DMS153 treated with DMSO at 0.1 percent for 48 hours (cell line): ENCODE data around the gene NTN1.
"Not testable (repeated sequence)": the region's sequence is repeated elsewhere in the genome, so short reads cannot be mapped to it uniquely, and the experiment has no call there.

Experiments
- DNase-seq: peaks from one replicate; lab custom pipeline; 2025; ENCODE audit not compliant: unreplicated experiment; lab: John Stamatoyannopoulos, UW

NTN1 gene

DNA sequence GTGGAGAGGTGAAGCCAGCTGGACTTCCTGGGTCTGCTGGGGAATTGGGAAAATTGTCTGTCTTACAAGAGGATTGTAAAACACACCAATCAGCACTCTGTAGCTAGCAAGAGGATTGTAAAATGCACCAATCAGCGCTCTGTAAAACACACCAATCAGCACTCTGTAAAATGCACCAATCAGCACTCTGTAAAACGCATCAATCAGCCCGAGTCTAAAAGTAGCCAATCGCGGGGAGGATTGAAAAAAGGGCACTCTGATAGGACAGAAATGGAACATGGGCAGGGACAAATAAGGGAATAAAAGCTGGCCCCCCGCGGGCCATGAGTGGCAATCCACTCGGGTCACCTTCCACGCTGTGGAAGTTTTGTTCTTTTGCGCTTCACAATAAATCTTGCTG is 130.4 kb downstream of the NTN1 start:
- DNase-seq = not testable (repeated sequence)

DNA sequence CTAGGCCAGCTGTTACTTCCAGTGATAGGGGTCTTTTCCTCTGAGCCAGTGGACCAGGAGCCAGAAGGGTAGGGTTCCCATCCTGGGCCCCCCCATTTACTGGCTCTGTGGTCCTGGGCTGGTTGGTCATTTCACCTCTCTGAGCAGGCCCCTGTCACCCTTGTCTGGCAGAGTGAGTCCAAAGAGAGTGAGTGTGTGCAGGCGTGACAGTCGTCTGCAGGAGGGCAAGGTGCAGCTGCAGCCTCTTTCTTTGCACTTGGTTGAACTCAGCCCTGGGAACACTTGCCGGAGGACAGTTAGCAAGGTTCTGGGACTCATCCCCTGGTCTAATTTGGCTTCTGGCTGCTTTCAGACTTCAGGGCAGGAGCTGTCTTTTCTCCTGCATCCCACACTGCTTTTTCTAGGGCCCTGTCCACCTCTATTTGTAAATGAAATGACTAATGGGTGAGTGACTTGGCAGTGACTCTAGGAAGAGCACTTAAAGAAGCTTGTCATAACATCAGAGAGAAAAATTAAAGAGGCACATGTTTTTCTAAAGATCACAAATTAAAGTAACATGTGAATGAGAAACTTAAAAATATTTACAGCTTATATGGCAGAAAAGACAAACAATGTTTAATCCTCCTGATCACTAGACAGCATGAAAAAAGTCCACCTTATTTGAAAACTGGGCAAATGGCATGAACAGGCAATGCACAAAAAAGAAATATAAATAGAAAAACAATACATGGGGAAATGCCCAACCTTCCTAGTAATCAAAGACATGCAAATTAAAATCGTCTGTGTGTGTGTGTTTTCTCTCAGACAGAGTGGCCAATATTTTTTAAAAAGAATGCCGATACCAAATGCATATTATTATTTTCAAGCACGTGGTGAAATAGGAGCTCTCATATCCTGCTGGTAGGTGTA is 137.5 kb downstream of the NTN1 start:
- DNase-seq = no peak

DNA sequence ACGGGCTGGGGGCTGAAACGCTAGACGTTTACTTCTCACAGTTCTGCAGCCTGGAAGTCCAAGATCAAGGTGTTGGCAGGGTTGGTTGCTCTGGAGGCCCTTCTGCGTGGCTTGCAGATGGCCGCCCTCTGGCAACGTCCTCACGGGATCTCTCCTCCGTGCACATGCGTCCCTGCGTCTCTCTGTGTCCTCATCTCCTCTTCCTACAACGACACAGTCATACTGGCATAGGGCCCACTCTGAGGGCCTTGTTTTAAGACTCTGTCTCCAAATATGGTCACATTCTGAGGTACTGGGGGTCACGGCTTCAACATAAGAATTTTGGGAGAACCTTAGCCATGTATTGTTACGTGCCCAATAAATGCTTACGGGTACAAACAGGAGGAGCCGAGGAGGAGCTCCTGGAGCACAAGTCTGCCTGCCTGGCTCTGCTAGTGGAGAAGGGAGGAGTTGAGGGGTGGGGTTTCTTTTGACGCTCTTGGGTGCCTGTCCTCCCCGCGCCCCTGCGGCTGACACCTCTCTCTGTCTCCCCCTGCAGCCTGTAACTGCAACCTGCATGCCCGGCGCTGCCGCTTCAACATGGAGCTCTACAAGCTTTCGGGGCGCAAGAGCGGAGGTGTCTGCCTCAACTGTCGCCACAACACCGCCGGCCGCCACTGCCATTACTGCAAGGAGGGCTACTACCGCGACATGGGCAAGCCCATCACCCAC is 141.1 kb downstream of the NTN1 start:
- no peak for DNase-seq

DNA sequence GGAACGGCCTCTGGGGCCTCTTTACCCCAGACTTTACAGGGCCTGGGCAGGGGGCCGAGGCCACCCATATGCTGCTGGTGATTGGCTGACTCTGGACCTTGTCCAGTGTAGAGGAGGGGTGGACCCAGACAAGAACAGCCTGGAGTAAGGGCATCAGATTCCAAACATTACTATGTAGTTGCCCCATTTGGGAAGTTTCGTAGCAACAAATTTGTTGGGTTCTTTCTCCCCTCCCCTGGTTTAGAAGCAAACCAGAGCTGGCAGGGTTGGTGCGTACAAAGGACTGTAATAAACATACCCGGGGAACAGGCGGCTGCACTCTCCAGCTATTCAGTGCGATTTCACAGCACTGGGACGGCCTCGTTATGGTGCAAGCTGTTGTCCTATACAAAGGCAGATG is 145.5 kb downstream of the NTN1 start:
- DNase-seq = no peak

DNA sequence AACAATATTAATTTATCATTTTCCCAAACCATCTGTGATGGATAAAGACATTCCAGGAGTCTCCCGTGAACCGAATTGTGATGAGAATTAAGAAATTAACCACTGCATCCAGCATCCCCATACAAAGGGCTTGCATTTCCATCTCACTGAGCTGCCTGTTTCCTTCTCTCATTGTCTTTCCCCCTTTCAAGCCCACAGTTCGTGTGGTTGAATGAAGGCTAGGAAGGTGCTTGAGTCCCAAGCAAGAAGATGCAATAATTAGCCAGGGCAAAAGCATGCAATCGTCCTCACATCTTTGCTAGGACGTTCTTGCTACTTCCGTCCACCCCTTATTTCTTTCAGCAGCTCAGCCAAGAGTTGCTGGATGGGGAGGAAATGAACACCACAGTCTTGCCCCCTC is 146.1 kb downstream of the NTN1 start:
- DNase-seq = no peak

DNA sequence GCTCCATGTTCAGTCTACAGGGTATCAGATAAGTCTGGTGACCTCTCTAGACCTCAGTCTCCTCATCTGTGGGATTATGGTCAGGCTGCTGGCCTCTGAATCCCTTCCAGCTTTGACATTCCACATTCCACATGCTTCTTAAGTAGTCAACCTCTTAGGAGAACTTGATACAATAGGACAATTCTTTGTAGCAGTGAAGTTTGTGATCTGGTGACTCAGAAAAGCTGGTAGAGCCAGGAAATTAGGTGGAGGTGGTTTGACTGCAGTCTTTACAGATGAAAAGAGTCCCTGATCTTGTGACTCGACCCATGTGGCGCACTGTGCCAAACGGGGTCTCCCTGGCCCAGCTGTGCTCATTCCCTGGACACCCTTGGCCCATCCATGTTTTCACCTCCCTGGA is 147.8 kb downstream of the NTN1 start:
- DNase-seq = no peak

DNA sequence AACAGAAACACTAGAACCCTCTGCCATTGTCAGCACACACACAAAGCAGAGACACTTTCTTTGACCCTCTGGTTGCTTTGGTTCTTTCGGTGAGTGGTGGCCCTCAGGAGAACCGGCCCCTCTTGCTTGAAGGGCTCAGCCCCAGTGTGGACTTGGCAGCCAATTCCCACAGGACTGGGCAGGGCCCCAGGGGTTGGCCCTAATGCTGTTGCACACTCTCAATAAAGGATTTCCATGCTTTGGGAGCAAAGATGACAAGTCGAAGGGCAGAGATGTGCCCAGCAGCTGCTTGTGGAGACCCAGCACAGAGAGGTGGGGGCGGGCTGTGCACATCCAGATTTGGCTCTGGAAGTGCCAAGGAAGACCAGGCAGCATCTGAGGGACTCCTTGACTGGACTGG is 149.0 kb downstream of the NTN1 start:
- no peak for DNase-seq

DNA sequence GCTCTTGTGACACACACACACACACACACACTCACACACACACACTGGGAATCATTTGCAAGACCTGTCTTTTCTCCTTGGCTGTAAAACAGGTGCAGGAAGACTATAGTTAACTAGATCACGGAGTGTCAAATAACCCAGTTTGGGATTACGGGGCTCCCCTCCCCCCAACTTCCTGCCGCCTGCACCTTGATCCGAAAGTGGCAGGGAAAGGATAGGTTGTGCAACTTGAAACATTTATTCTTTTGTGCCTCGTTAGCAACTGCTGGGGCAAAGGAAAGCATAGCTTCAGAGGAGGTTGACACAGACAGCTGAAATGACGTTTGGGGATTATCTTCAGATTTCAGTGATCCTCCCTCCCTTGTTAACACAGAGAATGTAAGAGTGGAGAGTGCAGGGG is 149.5 kb downstream of the NTN1 start:
- DNase-seq = no peak

DNA sequence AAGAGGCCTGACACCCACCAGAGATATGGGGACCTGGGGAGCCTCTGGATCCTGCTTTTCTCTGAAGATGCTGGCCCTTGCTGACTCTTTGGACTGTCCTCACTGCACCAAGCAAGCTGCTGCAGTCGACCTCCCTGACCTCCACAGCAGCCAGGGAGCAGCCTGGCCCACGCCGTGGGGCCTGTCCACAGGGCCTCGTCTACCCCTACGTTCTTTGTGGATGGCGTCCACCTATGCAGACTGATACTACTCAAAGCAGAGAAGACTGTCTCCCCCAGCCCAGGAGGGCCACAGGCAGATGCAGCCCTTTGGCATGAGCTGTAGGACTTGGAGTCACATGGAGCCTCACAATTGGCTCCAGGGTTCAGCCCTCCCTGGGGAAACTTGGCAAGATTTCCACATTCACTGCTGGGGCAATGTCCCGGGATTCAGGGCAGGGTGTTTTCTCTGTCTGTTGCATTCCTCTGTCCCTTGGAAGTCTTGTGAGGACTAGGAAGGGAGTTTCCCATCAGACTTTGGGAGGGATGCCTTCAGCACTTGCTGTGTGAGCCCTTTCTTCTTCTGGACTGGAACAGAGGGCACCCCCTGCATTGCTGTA is 152.2 kb downstream of the NTN1 start:
- no peak for DNase-seq

DNA sequence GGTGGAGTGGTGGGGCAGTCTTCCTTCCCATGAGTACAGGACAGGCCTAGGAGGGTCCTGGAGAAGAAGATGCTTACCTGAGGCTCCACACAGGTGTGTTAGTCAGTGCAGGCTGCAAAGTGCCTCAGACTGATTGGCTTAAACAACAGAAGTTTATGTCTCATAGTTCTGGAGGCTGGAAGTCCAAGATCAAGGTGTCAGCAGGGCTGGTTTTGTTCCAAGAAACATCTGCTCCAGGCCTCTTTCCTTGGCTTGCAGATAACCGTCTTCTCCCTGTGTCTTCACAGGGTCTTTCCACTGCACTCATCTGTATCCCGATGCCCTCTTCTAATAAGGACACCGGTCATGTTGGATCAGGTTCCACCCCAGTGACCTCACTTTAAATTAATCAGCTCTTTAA is 153.0 kb downstream of the NTN1 start:
- DNase-seq = no peak

DNA sequence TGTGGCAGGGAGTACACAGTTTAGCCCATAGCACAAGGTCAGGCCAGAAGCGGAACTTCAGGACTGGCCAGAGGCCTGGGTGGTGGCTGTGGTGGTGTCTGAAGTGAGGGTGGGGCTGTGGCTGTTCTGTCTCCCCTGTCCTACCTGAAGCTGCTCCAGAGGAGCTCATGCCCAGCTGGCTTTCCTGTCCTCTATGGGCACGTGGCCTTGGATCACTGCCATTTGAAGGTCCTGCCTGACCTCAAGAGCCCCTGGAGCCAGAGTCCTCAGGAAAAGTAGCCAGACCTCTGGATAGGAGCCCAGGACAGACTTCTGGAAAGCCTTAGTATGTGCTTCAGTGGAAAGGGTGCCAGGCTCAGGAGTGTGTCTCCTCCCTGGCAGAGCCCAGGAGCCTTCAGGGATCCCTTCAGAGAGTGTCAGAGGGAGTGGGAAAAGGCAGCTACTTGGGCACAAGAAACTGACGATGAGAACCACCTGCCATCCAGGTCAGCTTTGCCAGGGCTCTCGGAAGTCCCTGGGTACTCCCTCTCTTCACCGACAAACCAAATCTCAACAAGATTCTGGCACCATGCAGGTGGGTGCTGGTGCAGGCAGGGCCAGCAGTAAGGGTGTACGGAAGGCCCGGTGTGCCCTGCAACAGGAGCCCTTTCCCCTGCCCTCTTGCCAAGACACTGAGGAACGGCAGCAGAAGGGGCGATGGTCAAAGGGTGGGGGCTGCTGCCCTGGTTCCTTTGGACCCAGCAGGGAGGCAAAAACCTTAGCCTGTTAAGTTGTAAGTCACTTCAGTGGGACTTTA is 153.7 kb downstream of the NTN1 start:
- DNase-seq = no peak

DNA sequence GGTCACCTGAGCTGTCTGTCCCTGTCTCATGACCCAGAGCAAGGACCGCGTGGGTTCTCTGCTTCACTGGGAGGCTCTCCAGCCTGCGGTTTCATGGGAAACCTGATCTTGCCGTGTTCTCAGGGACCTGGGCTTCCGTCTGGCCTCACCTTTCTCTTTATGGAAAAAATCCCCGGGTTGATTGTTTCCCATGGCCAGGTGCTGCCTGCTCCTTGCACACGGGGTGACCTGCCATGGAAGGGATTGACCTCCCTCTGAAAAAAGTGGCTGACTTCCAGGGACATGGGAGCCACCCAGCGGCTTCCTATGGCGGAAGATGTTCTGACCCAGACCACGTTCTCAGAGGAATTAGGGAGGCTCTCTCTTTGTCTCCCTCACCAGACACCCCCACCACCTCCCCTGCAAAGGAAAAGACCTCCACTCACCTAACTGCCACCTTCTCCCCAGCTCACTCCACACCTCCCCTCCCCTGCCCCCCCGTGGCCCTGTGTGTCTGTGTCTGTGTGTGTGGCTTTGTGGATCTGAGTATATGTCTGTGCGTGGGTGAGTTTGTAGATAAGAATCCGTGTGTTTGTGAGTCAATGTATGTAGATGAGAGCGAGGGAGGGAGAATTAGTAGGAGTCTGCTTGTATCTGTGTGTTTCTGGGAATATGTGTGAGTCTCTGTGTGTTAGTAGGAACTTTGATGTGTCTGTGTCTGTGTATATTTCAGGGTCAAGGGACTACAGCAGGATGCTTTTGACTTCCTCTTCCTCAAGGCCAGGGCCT is 154.6 kb downstream of the NTN1 start:
- no peak for DNase-seq

DNA sequence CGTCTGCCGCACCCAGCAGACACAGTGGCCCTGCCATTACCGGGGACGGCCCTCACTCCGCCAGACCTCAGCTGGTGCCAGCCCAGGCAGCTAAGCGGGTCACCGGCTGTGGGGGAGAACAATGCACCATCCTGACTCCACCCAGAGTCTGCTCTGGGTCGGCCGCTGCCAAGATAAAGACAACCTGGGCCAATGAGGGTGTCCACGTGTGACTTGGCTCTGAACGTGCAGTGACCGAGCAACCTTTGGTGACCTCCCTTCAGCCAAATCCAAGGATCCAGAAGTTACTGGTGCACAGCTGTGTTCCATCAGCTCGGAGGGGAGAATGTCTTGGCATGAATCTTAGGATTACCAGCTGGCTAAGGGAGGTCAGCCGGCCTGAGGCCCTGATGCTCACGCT is 155.9 kb downstream of the NTN1 start:
- DNase-seq = no peak

DNA sequence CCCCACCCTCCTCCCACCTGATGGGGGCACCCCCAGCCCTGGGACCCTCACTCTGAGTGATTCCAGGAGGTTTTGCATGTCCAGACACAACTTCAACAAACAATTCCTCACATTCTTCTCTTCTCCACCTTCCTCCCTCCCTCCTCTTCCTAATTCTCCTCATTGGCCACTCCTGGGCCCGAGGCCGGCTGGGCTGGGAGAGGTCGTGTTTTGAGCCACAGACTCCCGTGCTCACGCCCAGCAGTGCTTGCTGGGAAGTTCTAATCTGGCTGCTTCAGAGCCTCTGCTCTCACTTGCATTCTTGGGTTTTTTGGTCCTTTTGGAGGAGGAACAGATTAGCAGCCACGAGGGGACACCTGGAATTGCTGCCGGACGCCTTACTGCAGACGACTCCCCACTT is 157.0 kb downstream of the NTN1 start:
- no peak for DNase-seq

DNA sequence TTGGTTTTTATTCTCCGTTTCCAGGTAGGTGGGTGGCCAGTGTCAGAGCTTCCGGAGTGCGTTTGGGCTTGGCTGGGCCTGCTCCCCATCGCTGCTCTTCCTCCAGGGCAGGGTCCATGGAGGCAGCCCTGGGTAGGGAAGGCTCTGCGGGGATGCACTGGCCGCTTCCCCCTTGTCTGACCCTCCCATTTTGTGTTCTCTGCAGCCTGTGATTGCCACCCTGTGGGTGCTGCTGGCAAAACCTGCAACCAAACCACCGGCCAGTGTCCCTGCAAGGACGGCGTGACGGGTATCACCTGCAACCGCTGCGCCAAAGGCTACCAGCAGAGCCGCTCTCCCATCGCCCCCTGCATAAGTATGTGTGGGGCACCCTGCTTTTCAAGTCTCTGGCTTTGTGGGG is 158.3 kb downstream of the NTN1 start:
- no peak for DNase-seq

DNA sequence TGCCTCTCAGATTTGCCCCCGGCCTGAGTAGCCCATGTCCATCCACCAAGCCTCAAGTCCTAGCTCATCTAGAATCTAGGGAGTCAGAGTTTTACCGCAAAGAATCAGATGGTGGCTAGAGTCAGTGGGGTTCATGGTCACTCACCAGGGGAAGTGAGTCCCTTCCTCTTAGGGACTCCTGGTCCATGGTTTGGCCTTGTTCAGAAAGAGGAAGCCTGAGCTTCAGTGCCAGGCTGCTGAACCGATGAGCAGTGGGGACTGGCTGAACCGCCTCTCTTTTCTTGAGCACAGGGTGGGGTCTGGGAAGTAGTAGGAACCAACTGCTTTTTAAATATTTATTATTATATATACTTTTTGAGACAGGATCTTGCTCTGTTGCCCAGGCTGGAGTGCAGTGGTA is 160.3 kb downstream of the NTN1 start:
- no peak for DNase-seq

DNA sequence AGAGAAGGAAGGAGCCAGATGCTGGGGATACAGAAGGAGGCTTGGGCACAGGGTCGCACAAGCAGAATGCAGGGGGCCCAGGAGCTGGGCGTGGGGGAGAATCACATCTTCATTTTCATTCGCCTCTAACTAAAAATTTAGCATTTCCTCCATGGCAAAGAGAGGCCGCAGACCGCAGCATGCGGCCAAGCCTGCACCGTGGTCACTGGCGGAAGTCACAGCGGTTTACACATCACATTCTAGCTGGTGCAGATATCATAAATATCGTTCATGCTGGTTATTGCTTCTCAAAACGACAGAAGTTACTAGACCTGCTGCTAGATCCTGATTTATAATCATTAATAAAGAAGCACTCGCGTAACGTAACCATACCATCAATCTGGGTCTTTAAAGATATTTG is 162.0 kb downstream of the NTN1 start:
- DNase-seq = no peak

DNA sequence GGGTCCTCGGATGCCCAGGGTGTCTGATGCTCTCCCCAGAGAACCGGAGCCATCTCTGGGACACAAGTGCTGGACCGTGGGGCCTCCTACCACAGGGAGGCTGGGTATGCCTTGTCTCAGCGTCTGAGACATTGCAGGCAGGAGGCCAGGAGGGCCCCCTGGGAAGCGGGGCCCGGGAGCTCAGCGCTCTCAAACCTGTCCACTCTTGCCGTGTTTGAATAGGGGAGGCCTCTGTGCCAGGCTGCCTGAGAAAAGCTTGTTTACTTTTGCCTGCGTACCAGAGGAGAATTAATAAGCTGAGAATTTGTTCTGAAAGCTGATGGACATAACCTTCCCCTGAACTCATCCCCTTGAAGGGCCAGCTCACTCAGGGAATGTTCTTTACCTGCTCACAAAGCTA is 163.8 kb downstream of the NTN1 start:
- no peak for DNase-seq

DNA sequence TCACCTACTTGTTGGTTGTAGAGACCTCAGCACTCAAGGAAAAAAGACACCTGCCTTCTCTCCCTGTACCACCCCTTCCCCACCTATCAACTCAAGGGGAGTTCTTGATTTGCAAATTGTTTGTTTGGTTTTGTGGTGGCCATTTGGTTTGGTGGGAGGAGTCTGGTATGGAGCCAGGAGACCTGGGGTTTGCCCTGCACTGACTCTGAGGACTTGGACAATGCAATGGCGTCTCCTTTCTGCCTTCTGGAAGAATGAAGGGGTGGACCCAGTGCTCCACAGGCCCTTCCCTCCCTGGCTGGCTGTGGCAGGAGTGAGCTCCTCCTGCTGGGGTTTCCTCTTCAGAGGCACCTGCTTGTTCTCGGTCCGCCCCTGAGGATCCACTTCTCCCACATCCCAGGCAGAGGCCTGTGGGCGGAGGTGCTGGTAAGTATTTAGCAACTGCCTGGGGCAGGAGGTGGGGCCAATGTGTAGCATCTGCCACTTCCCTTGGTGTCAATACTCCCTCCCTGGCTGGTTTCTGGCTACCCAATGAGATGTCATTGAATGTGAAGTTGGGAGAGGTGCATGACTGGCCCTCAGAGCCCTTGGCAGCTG is 164.5 kb downstream of the NTN1 start:
- no peak for DNase-seq

DNA sequence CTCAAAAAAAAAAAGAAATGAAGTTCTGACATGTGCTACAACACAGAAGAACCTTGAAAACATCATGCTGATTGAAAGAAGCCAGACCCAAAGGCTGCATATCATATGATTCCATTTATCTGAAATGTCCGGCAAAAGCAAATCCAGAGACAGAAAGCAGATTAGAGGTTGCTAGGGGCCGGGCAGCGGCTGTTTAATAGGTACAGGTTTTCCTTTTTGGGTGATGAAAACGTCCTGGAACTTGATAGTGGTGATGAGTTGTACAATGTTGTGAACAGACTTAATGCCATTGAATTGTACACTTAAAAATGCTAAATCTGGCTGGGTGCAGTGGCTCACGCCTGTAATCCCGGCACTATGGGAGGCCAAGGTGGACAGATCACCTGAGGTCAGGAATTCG is 166.5 kb downstream of the NTN1 start:
- DNase-seq = no peak
